Dendritic cell treated with granulocyte-macrophage colony-stimulating factor and Interleukin-4, amounts not matched to agents 40 ng/mL and 50 ng/mL, for 4 days (primary cell): ENCODE results near the gene HCRTR1.

Experiments used
- H3K27ac Mint-ChIP-seq: one replicate; pipeline ENCODE4 v1.8.0; 2022; ENCODE audit warnings: mild to moderate bottlenecking, mixed read lengths
- H3K27me3 Mint-ChIP-seq: one replicate; pipeline ENCODE4 v1.8.0; 2022; ENCODE audit warnings: mild to moderate bottlenecking, mixed read lengths
- H3K36me3 Mint-ChIP-seq: one replicate; pipeline ENCODE4 v1.8.0; 2022; ENCODE audit warnings: low read depth, mixed read lengths
- H3K4me1 Mint-ChIP-seq: one replicate; pipeline ENCODE4 v1.8.0; 2022; ENCODE audit warnings: low read depth, mixed read lengths
- H3K4me3 Mint-ChIP-seq: one replicate; pipeline ENCODE4 v1.8.0; 2022; ENCODE audit warnings: mild to moderate bottlenecking, moderate library complexity, mixed read lengths
- H3K9me3 Mint-ChIP-seq: one replicate; pipeline ENCODE4 v1.8.0; 2022; ENCODE audit warnings: mixed read lengths
- intact Hi-C: fragments of 100-400 bp; cut with micrococcal nuclease; formaldehyde crosslinking; loops from one replicate; pipeline ENCODE4 v1.15.0; 2022

The HCRTR1 gene

GRCh38 chr1:31640179-31640578, 22.7 kb downstream of the HCRTR1 start:
- Mint-ChIP-seq H3K9me3 (no peaks in the 10 kb centered on the region), H3K4me3 (no peak overlapping the region), H3K4me1 (peaks cover 12% of the 10 kb centered on the region), H3K27ac (no peak overlapping the region), H3K27me3 (no peaks in the 10 kb centered on the region), H3K36me3 (peaks cover 18% of the 10 kb centered on the region)
- intact Hi-C loops, result no loop called here

- H3K27me3 Mint-ChIP-seq, result no peaks in the 10 kb centered on the region
- no peaks in the 10 kb centered on the region for H3K9me3 Mint-ChIP-seq
- H3K36me3 Mint-ChIP-seq, result peaks cover 12% of the 10 kb centered on the region
- H3K4me3 Mint-ChIP-seq, result no peak overlapping the region
- intact Hi-C loops, result no loop called here
- H3K27ac Mint-ChIP-seq, result no peak overlapping the region
- H3K4me1 Mint-ChIP-seq, result peaks cover 8% of the 10 kb centered on the region
Measured at GRCh38 chr1:31640964-31641363, 23.5 kb downstream of the HCRTR1 start.

- intact Hi-C loops, result no loop called here
- H3K4me1 Mint-ChIP-seq, result peaks cover 10% of the 10 kb centered on the region
- no peak overlapping the region for H3K4me3 Mint-ChIP-seq
- peaks cover 12% of the 10 kb centered on the region for H3K36me3 Mint-ChIP-seq
- H3K9me3 Mint-ChIP-seq, result no peaks in the 10 kb centered on the region
- no peaks in the 10 kb centered on the region for H3K27me3 Mint-ChIP-seq
- H3K27ac Mint-ChIP-seq, result no peak overlapping the region
Measured at GRCh38 chr1:31642366-31642765, 24.9 kb downstream of the HCRTR1 start.

GRCh38 chr1:31642897-31643296, 25.4 kb downstream of the HCRTR1 start:
- Mint-ChIP-seq H3K27me3 (no peaks in the 10 kb centered on the region), H3K9me3 (no peaks in the 10 kb centered on the region), H3K36me3 (peaks cover 12% of the 10 kb centered on the region), H3K4me1 (peaks cover 10% of the 10 kb centered on the region), H3K27ac (no peak overlapping the region), H3K4me3 (no peak overlapping the region)
- intact Hi-C loops, result no loop called here

GRCh38 chr1:31643976-31644559, 26.6 kb downstream of the HCRTR1 start:
- Mint-ChIP-seq H3K27me3 (no peaks in the 10 kb centered on the region), H3K36me3 (peaks cover 12% of the 10 kb centered on the region), H3K27ac (peak overlapping the region; percentile 98), H3K4me1 (peaks cover 10% of the 10 kb centered on the region), H3K9me3 (no peaks in the 10 kb centered on the region), H3K4me3 (peak overlapping the region; percentile 98)
- intact Hi-C loops, result loop anchor here (2.0 kb wide), 1 partner anchor 19 kb away; no protein-coding TSS in a partner anchor

GRCh38 chr1:31644560-31645273, 27.2 kb downstream of the HCRTR1 start, which contains the start of gene PEF1:
Gene PEF1 (minus strand): TSS chr1:31644876. CDS start chr1:31644864, 12 bp downstream.
- Mint-ChIP-seq H3K27me3 (no peaks in the 10 kb centered on the region), H3K9me3 (no peaks in the 10 kb centered on the region), H3K4me3 (peak within 1 kb of the TSS; percentile 98), H3K27ac (peak within 1 kb of the TSS; percentile 98), H3K36me3 (peaks cover 12% of the 10 kb centered on the region), H3K4me1 (peaks cover 10% of the 10 kb centered on the region)
- intact Hi-C loops, result loop anchor here (2.0 kb wide), 1 partner anchor 20 kb away; no protein-coding TSS in a partner anchor

GRCh38 chr1:31645274-31645568, 27.7 kb downstream of the HCRTR1 start:
- Mint-ChIP-seq H3K36me3 (peaks cover 12% of the 10 kb centered on the region), H3K4me3 (peak overlapping the region; percentile 98), H3K9me3 (no peaks in the 10 kb centered on the region), H3K27ac (peak overlapping the region; percentile 98), H3K4me1 (peaks cover 10% of the 10 kb centered on the region), H3K27me3 (no peaks in the 10 kb centered on the region)
- intact Hi-C loops, result loop anchor here (2.0 kb wide), 1 partner anchor 20 kb away; no protein-coding TSS in a partner anchor

- Mint-ChIP-seq H3K27ac (no peak overlapping the region), H3K36me3 (peaks cover 12% of the 10 kb centered on the region), H3K9me3 (no peaks in the 10 kb centered on the region), H3K4me3 (no peak overlapping the region), H3K4me1 (peaks cover 10% of the 10 kb centered on the region), H3K27me3 (no peaks in the 10 kb centered on the region)
- intact Hi-C loops, result no loop called here
Measured at GRCh38 chr1:31646259-31646960, 28.9 kb downstream of the HCRTR1 start.

- H3K4me3 Mint-ChIP-seq, result no peak overlapping the region
- no peaks in the 10 kb centered on the region for H3K27me3 Mint-ChIP-seq
- no peak overlapping the region for H3K27ac Mint-ChIP-seq
- peaks cover 10% of the 10 kb centered on the region for H3K4me1 Mint-ChIP-seq
- intact Hi-C loops, result no loop called here
- peaks cover 12% of the 10 kb centered on the region for H3K36me3 Mint-ChIP-seq
- H3K9me3 Mint-ChIP-seq, result no peaks in the 10 kb centered on the region
Measured at GRCh38 chr1:31647106-31647505, 29.6 kb downstream of the HCRTR1 start.

- no peak overlapping the region for H3K4me3 Mint-ChIP-seq
- no peaks in the 10 kb centered on the region for H3K27me3 Mint-ChIP-seq
- H3K4me1 Mint-ChIP-seq, result peaks cover 10% of the 10 kb centered on the region
- no peaks in the 10 kb centered on the region for H3K9me3 Mint-ChIP-seq
- intact Hi-C loops, result no loop called here
- peaks cover 12% of the 10 kb centered on the region for H3K36me3 Mint-ChIP-seq
- H3K27ac Mint-ChIP-seq, result no peak overlapping the region
Measured at GRCh38 chr1:31648190-31648589, 30.7 kb downstream of the HCRTR1 start.

GRCh38 chr1:31648641-31649357, 31.3 kb downstream of the HCRTR1 start:
- Mint-ChIP-seq H3K27me3 (no peaks in the 10 kb centered on the region), H3K4me1 (peaks cover 8% of the 10 kb centered on the region), H3K9me3 (no peaks in the 10 kb centered on the region), H3K4me3 (no peak overlapping the region), H3K36me3 (peaks cover 12% of the 10 kb centered on the region), H3K27ac (no peak overlapping the region)
- intact Hi-C loops, result no loop called here

- Mint-ChIP-seq H3K4me1 (peaks cover 5% of the 10 kb centered on the region), H3K27ac (no peak overlapping the region), H3K4me3 (no peak overlapping the region), H3K36me3 (no peaks in the 10 kb centered on the region), H3K9me3 (no peaks in the 10 kb centered on the region), H3K27me3 (no peaks in the 10 kb centered on the region)
- intact Hi-C loops, result no loop called here
Measured at GRCh38 chr1:31650161-31651088, 32.9 kb downstream of the HCRTR1 start.

- intact Hi-C loops, result no loop called here
- H3K27ac Mint-ChIP-seq, result no peak overlapping the region
- H3K36me3 Mint-ChIP-seq, result no peaks in the 10 kb centered on the region
- H3K4me3 Mint-ChIP-seq, result no peak overlapping the region
- peaks cover under 1% of the 10 kb centered on the region for H3K27me3 Mint-ChIP-seq
- no peaks in the 10 kb centered on the region for H3K9me3 Mint-ChIP-seq
- peaks cover 1% of the 10 kb centered on the region for H3K4me1 Mint-ChIP-seq
Measured at GRCh38 chr1:31651089-31651420, 33.6 kb downstream of the HCRTR1 start.
